ENCODE results near the gene LRRC74A.
A peak's percentile ranks its signal among the peaks of the same experiment; 100 is the strongest.

LRRC74A gene

DNA sequence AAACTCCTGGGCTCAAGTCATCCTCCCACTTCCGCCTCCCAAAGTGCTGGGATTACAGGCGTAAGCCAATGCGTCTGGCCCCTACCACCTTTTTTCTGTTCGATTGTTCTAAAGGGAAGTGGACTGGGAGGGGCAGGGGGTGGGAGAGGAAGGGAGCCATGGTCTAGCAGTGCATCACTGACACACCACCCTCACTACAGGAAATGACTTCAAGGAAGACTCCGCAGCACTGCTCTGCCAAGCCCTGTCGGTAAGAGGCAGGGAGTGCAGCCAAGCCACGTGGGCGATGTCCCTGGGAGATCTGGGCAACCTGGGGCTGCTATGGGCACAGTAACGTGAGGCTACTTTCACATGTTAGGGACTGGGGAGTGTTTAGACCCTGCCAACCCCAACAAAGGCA is 18.0 kb downstream of the LRRC74A start:
- no peak for FAIRE-seq
- DNase-seq (ENCODE audit: insufficient read length, low spot score): no peak

DNA sequence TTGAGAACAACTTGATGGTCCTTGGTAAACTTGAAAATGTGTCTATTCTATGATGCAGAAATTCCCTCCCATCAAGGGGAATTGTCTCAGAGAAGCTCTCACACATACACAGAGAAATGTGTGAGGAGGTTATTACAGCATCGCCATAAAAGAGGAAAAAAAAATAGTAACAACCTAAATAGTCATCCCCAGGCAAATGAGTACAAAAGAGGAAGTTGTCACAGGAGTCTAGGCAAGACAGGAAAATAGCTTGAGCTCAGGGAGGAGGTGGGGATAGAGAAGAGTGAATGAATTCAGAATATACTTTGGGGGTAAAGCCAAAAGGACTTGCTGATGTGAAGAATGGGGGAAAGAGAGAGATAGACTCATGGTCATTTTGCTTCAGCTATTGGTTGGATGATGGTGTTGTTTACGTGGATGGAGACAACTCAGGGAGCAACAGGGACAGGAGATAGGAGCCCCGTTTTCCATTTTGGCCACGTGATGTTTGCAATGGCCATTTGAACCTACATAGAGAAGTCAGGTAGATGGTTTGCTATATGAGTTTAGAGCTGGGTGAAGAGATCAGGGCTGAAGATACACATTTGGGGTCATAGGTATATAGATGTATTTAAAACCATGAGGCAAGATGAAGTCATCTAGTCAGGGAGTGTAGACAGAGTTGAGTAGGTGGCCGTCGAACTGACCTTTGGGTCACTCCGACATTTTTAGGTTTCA is 20.3 kb downstream of the LRRC74A start:
- DNase-seq (ENCODE audit: insufficient read length, low spot score) (no peak), FAIRE-seq (no peak)

DNA sequence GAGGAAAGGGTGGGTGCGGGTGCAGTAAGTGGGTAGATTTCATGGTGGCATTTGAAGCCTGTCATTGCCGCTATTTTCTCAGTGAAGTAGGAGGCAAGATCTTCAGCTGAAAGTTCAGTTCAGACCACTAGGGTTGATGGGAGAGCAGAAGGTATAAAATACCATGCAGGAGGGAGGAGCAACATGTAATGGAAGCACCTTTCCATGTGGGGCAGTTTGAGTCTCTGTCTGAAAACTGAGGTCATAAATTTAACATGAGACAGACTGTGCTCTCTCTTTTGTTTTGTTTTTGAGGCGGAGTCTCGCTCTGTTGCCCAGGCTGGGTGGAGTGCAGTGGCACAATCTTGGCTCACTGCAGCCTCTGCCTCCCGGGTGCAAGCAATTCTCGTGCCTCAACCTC is 22.7 kb downstream of the LRRC74A start:
- DNase-seq (ENCODE audit: insufficient read length, low spot score) (no peak), FAIRE-seq (no peak)

DNA sequence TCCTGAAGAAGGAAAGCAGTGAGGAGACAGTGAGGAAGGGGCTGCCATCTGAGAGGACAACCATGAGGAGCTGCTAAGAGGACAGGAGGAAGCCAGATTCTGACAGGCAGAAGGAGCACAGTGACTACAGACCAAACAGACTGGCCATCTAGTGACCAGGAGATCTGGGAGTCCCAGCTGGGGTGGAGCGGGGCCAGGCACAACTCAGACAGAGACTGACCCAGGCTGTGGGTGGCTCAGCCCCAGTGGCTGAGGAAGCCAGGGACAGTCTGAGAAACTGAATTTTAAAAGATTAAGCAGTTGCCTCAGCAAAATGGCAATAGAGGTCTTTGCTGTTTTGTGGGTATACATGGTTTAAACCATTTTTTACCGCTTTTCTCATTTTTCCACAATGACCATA is 28.9 kb downstream of the LRRC74A start:
- DNase-seq (ENCODE audit: insufficient read length, low spot score) (no peak), FAIRE-seq (no peak)

DNA sequence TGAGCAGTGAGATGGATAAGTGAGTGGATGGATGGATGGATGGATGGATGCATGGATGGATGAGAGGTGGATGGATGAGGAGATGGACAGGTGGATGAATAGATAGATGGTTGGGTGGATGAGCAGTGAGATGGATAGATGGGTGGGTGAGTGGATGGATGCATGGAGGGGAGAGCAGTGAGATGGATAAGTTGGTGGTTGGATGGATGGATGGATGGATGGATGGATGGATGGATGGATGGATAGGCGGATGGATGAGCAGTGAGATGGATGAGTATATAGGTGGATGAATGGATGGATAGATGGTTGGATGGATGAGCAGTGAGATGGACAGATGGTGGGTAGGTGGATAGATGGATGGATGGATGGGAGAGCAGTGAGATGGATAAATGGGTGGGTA is 30.6 kb downstream of the LRRC74A start:
- DNase-seq (ENCODE audit: insufficient read length, low spot score): no peak
- FAIRE-seq: no peak

DNA sequence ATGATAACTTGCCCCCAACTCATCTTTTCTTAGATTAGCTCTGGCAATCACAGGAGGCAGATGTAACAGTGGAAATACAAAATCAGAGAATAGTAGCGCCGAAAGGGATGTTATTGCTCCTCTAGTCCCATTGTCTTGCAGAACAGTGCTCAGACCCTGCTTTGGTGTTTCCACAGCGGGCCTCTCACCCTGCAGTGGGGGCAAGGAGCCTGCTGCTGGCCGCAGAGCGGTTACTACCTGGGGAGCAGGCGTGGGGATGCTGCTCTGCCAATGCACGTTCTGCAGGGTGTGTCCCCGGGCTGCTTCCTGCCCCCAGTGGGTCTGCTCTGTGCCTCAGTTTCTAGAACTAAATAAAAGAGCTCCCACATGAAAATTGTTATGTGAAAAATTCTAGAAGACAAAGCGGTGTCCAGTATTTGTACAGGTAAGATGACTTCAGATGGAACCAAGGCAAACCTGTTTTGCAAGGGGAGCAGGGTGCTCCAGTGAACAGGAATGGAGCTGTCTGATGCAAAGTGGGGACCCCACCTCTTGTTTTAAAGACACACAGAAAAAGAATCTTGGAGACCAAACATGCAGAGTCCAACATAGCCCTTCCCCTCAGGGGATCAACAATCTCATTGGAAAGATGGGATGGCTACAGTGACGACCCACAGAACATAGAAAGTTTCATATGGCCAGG is 35.5 kb downstream of the LRRC74A start:
- DNase-seq (ENCODE audit: insufficient read length, low spot score) (no peak), FAIRE-seq (no peak)

DNA sequence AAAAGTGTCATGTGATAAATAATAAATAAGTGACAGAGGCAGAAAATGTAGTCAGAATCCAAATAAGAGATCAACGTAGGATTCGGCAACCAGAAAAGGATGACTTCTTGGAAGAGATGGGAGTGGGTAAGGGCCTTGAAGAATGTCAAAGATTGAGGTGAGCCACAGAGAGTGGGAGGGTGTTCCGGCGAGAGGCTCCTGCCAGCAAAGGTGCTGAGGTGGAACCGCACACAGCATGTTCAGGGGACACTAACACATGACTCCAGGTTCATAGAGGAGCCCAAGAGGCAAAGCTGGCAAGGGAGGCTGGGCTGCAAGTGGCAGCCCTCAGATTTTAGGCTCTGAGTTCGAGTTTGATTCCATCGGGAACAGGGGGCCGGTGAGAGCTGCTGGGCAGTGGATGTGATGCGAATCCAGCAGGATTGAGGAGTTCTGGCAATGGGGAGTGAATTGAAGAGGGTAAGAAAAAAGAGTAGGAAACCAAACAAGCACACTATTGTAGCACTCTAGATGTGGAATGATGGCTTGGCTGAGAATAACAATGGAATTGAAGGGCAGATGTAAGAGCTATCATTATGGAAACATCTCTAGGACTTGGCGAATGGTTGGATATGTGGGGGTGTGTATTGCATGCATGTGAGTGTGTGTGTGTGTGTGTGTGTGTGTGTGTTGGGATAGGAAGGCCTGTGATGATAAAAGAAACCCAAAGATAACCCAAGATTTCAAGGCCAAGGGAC is 36.5 kb downstream of the LRRC74A start:
- no peak for FAIRE-seq

DNA sequence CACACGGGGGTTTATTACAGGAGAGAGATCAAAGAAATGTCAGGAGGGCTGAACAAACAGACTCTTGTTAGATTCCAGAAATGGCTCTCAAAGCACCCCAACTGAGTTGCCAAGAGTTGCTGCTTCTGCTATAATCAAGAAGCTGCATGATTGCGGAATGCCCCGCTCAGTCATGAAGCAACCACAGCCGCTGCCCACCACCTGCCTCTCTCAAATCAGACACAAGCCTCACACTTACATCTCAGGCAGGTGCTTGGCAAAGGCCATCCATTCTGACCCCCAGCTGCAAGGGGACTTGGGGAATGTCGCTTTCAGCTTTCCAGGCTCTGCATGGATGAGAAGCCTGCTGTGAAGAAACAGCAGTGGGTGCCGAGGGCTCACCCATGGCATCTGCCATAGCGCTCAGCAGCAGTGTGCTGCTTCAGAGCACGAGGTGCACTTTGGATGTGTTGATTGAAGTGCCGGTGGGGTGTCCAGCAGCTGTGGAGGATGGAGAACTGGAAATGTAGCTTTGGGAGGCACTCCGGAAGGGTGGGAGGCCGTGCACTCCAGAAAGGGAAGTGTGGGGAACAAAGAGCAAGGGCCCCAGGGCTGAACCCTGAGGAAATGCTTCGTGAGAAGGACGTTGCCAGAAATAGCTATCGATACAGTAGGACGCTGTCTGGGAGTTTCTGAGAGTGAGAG is 37.7 kb downstream of the LRRC74A start:
- DNase-seq (ENCODE audit: insufficient read length, low spot score) (no peak), FAIRE-seq (peak; percentile 79)

More for the DNA sequence above, 36.5 kb downstream of the LRRC74A start:
- DNase-seq (ENCODE audit: insufficient read length, low spot score): no peak

DNA sequence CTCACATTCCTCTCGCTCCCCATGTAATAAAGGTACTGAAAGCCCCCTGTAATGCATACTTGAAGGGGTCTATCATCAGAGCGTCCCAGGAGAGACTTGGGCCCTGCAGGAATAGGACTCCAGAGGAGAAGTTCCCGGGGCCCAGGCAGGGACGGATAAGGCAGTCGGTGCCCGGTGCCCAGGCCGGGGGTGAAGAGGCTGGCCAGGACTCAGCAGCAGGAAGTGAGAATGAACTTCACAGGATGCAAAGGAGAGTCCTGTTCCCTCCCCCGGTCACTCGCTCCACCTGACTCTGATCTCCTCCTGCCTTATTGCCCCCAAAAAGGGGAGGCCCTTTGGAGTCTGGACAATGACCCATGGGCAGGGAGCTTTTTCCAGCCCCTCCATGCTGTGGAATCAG is 40.2 kb downstream of the LRRC74A start:
- FAIRE-seq (no peak), DNase-seq (ENCODE audit: insufficient read length, low spot score) (no peak)

DNA sequence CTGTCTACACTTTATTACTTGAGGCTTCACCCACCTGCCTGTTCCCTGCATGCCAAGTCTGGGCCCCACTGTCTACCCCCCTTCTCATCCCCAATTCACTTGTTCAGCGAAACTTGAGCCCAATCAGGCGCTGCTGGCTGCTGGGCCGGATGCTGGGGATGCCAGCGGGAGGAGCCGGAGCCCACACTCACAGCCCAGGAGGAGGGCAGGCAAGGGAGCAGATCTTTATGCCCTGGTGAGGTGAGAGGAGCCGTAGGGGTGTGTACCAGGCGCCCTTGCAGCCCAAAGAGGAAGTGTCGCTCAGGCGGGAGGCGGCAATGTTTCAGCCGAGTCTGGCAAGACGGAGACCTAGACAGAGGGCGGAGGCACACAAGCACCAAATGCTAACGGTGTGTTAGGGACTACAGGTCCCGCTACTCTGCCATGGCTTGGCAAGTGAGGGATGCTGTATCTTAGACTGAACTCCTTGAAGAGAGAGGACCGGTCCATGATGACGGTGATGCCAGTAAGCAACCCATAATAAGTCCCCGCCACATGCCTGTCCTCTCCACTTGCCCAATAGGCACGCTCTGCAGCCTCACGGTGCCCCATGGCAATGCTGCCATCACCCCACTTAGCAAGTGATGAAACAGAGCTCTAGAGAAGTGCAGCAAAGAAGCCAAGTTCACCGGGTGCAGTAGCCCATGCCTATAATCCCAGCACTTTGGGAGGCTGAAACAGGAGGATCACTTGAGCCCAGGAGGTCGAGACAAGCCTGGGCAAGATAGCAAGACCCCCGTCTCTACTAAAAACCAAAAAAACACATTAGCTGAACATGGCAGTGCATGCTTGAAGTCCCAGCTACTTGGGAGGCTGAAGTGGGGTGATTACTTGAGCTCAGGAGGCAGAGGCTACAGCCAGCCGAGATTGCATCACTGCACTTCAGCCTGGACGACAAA is 41.6 kb downstream of the LRRC74A start:
- no peak for FAIRE-seq
- DNase-seq (ENCODE audit: insufficient read length, low spot score): peak; percentile 30

DNA sequence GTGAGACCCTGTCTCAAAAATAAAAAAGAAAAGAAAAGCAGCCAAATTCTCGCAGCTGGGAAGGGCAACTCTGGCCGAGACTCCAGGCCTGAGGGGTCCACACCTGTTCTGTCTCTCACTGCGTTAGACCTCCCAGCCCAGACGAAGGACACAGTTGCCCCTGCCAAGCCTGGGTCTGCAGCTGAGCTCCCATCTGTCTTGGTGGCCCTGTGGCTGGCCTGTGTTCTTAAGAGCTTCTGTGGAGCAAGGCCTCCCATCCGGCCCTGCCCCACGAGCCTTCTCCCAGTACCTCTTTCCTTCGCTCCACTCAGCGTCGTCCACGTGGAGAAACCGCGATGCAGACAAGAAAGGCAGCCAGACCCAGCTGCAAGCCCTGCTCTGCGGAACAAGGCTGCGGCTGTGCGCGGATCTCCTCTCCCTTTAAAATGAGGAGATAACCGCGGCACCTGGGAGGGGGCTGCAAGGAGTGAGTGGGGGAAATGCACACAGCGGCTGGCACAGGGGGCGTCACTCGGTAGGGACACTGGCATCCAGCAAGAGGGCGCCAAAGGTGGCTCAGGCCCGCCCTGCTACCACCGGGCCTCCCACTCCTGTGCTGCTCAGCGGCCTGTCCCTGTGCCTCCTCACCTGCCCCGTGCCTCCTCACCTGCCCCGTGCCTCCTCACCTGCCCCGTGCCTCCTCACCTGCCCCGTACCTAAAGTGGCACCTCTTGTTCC is 42.4 kb downstream of the LRRC74A start:
- DNase-seq (ENCODE audit: insufficient read length, low spot score): no peak
- no peak for FAIRE-seq

DNA sequence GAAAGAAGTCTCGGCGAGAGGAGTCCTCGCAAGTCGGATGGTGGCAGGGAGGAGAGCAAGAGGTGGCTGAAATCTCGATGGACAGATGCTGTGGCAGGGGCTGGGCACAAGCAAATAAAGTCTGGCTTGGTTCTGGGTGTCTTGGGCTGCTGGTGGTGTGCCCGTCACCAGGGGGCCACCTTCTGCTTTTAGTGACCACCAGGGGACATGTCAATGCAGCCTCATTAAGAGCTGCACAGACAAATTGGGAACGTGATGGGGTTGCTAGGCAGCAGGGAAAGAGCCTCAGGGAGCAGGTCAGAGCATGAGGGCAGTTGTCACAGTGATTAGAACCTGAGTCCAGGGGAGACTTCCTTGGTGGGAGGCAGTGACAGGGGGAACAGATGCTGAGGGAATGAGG is 44.0 kb downstream of the LRRC74A start:
- DNase-seq (ENCODE audit: insufficient read length, low spot score): no peak
- FAIRE-seq: no peak

DNA sequence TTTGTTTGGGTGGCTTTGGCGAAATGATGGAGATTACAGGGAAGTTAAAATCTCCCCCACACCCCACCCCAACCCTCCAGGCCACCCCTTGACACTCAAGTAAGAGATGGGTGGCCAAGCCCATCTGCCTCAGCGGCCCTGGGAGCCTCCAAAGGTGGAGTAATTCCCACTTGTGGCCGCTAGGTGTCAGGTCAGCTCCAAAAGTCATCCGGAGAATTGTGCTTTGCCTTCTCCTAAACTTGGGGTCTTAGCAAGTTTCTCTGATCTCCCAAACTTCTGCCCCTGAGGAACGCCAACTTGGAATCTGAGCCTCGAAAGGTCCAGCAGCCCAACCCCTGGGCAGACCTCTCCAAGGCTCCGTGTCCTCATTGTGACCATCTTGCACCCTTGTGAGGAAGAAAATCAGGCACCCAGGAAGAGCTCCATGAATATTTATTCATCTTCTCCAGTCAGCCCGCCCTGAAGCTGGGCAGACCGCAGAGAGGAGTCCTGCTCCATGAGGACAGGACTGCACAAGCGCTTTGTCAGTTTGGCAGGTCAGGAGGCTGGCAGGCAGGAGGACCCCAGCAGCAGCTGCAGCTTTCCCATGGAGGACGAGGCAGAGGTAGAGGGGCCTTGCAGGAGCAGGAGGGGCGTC is 46.7 kb downstream of the LRRC74A start:
- DNase-seq (ENCODE audit: insufficient read length, low spot score) (peak; percentile 69), FAIRE-seq (peak; percentile 82)

DNA sequence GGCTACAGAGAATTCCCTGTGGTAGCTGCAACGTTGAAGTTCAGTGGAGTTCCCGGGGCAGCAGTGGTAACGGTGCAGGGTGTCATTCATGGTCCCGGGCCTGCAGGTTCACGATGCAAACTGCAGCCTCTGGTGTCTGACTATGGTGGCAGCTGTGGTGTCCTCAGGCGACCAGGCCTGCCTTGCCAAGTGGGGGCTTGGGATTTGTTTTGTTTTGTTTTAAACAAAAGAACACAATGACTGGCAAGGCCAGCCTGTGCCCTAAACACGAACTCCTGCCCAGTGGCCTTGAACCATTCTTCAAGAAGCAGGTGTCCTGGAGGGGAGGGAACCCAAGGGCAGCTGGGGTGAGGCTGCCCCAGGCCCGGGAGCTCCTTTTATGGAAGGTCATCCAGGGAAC is 48.5 kb downstream of the LRRC74A start:
- DNase-seq (ENCODE audit: insufficient read length, low spot score): no peak
- no peak for FAIRE-seq

DNA sequence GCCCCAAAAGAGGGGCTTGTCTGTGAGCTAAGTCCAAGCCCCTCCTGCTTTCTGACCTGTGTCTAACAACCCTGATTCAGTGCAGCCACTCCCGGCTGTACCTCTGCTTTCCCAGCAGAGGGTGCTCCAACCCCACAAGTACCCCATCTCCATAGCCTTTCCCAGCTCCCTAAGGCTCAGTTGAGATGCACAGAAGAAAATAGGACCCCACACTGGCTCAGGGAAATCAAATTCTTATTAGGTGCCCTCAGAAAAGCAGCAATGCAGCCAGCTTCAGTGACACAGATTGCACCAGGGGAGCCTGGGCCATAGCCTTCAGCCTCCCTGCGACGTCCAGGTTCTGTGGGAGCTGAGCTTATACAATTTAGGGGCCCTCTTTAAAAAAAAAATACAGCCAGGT is 49.9 kb downstream of the LRRC74A start:
- FAIRE-seq (peak; percentile 81), DNase-seq (ENCODE audit: insufficient read length, low spot score) (peak; percentile 58)

DNA sequence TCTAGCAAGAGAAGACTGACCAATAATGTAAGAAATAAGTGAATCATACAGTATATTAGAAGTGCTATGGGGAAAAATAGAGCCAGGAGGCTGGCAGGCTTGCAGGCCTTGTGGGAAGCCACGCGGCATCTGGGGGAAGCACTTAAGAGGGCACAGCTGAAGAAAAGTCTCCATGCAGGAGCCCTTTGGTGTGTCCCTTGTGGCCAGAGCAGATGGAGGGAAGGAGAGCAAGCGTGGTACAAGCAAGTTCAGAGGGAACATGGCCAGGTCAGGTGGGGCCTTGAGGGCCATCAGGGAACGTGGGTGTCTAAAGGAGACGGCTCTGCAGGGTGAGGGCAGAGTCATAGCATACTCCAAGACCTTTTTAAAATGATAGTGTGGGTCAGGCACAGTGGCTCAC is 51.7 kb downstream of the LRRC74A start:
- FAIRE-seq: no peak
- no peak for DNase-seq (ENCODE audit: insufficient read length, low spot score)

DNA sequence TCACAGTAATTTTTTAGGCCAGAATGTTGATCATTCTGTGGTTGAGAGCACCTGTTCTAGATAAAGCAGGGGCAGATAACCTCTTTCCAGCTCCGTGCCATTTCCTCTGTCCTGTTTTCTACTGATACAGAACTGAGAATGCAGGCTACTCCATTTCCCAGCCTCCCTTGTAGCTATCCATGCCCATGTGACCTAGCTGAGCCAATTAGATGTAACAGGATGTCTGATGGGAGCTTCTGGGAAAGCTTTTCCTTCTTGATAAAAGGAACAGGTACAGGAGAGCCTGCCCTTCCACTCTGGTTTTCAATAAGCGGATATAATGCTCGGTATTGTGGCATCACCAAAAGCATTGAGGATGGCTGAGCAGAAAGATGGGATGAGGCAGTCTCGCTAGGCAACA is 54.2 kb downstream of the LRRC74A start:
- FAIRE-seq: no peak

DNA sequence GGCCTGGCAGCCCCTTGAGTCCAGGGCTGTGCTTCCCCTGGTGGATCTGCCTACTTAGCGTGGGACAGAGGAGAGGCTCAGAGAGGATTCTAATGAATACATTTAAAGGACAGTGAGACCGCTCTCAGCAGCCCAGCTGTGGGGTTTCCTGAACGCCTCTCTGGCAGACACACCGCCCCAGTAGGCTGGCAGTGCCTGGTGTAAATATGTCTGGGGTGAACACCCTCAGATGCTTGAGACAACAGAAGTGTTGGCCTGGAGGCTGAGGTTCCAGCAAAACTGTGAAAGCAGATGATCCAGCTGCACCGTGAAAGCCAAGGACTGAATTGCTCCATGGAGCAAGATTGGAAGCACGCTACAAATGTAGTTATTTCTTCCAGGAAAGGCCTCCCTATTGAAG is 55.1 kb downstream of the LRRC74A start:
- DNase-seq (ENCODE audit: insufficient read length, low spot score) (no peak), FAIRE-seq (no peak)

More for the DNA sequence above, 54.2 kb downstream of the LRRC74A start:
- DNase-seq (ENCODE audit: insufficient read length, low spot score): no peak

DNA sequence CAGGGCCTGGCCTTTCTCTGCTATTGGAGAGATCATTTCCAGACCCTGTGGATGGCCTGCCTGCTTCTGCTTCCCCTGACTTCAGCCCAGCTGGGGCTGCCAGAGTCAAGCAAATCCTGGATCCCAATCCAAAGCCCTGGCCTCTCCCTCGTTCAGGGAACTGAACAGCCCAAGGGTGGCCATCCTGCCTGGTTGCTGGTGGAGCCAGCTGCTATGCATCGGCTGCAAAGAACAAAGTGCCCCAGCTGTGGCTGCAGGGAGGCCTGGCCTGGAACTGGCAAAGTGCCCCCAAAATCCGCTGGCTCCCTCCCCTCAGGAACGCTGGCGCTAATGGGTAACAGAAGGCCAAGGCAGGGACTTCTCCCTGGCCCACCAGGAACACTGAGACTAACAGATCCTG is 56.4 kb downstream of the LRRC74A start:
- no peak for FAIRE-seq
- no peak for DNase-seq (ENCODE audit: insufficient read length, low spot score)

All from GM19239 (cell line).